ENCODE results near the gene NWD2.

DNA sequence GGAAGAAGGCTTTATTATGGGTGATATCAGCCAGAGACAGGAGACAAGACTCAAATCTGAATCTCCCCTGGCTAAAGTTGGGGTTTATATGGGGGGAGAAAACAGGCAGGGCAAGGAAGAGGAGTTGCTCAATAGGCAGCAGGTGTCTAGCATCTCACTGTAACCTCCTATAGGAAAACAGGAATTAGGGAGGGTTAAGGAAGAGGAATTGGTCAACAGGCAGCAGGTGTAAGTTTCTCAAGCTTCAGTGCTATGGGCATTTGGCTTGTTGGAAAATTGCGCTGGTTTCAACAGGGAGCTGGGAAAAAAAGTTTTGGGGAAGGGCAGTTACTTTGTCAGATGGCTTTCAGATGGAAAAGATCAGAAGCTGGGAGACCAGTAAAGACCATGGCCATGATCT, 206.4 kb downstream of the NWD2 start:
- TF ChIP-seq, protein P1, sequence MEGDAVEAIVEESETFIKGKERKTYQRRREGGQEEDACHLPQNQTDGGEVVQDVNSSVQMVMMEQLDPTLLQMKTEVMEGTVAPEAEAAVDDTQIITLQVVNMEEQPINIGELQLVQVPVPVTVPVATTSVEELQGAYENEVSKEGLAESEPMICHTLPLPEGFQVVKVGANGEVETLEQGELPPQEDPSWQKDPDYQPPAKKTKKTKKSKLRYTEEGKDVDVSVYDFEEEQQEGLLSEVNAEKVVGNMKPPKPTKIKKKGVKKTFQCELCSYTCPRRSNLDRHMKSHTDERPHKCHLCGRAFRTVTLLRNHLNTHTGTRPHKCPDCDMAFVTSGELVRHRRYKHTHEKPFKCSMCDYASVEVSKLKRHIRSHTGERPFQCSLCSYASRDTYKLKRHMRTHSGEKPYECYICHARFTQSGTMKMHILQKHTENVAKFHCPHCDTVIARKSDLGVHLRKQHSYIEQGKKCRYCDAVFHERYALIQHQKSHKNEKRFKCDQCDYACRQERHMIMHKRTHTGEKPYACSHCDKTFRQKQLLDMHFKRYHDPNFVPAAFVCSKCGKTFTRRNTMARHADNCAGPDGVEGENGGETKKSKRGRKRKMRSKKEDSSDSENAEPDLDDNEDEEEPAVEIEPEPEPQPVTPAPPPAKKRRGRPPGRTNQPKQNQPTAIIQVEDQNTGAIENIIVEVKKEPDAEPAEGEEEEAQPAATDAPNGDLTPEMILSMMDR (IDR thresholded peaks at IDR 0.05 in 8 of 11, conservative IDR thresholded peaks at IDR 0.05 in 3 of 11) = no peak
- no peak for TF ChIP-seq POLR2AphosphoS5 (IDR thresholded peaks at IDR 0.05)

Data from spleen (tissue), 7 donors.